HG02884 (cell line): ENCODE results near the gene COBL.

Experiments used
- ATAC-seq: cut with Tn5 transposase; IDR thresholded peaks from one replicate; pipeline ENCODE4 v1.9.1; 2021; ENCODE audit warnings: mild to moderate bottlenecking, moderate library complexity; ENCODE audit not compliant: unreplicated experiment

The COBL gene

GRCh38 chr7:51235593-51236313 lies 80.9 kb downstream of the COBL start:
- ATAC-seq, result no peak

- ATAC-seq, result no peak
Observed at GRCh38 chr7:51234609-51235308, 81.8 kb downstream of the COBL start.

DNA sequence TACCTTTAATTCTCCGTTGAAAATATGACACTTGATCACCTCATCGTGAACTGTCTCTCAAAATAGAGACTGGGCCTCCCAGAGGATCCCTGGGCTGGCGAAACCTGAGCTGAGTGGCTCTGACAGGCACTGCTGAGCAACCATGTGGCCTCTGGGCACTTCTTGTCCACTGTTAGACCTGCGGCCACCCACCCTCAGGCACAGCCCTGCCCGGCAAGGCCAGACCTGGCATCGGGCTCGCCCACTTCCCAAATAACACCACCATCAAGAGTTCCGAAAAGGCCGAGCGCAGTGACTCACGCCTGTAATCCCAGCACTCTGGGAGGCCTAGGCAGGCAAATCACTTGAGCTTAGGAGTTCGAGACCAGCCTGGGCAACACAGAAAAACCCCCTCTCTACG lies 82.5 kb downstream of the COBL start:
- ATAC-seq, result no peak

DNA sequence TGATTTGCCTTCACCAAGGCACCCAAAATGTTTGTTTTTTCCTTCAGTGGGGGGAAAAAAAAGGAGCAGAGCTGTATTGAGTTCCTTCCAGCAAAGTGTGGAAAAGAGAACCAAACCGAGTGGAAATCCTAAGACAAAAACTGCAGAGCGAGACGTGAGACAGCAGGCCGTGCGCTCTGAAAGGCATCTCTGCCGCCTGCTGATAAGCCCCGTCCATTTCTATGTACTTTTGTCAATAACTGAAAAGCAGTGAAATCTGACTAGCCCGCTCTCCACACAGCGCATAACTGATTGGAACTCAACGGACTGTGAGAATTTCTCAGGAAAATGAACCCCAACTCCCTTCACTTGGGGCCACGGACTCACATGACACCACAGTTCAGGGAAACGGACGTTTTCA lies 83.2 kb downstream of the COBL start:
- ATAC-seq, result no peak

DNA sequence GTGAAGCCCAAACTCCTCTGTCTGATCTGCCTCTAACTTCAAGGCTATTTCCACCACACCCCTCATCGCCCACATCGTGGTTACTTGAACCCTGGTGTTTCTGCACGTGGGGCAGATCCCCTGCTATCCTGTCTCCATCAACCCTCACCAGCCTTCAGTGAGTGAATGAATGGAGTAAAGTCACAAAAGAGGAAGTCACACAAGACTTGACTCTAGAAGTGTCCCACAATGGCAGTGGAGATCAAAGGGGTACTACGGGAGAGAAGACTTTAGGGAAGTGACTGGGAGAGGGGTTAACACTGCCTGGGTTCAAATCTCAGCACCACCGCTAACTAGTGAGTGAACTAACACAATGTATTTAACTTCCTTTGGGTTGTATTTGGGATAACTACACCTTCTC lies 85.9 kb downstream of the COBL start:
- ATAC-seq, result no peak

DNA sequence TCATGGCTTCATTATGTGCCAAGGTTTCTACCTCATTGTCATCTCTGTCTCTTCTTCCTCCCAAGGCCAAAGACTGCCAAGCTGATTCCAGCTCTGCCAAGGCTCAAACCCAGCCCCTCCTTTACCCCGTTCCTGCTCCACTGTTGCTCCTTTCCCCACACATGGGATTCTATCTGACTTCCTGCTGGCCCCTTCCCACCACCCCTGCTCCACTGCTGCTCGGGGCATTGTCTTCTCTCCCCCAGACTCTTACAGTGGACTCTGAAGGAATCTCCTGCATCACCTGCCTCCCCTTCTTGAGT lies 86.3 kb downstream of the COBL start:
- no peak for ATAC-seq

GRCh38 chr7:51229620-51230323 lies 86.8 kb downstream of the COBL start:
- ATAC-seq, result no peak

- no peak for ATAC-seq
Observed at GRCh38 chr7:51229106-51229537, 87.5 kb downstream of the COBL start.

DNA sequence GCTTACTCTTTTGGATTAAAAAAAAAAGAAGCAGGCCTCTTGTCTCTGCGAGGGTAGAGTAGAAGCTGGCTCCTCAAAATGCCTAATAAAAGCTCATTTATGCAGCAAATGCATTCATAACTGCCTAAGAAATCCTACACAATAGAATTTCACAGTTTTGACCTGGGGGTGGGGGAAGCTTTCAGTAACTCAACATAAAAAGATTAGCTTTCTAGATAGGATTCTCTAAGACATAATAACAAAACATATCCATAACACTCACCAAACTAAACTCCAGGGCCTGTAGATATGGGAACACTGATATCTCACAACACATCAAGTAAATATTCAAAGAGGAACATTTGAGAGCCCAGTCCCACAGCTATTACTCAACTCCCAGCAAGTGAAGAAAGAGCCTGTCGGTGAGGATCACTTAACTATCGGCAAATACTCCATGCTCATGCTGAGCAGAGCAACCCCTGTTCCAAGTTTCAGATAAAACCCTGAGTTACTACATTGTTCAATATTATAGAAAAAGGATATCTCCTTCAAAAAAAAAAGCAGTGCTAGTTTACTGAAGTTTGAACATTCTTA lies 88.1 kb downstream of the COBL start:
- ATAC-seq, result no peak

DNA sequence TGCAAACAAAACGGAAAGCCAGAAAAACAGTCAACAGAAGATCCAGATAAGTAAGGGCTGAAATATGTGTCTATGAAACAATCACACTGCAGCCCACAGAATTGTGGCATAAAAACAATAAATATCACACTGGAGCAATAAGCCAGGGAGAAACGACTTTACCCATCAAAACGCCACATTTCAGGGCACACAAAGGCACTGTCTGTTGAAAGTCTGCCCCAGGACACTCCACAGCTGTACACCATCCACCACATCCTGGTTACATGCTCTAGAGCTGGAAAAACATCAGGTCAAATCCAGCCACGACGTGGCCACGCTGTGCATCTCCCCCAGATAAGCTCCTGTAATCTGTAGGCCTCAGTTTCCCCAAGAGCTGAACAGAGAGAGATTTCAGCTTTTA lies 88.7 kb downstream of the COBL start:
- ATAC-seq, result no peak

GRCh38 chr7:51226916-51227535 lies 89.6 kb downstream of the COBL start:
- no peak for ATAC-seq

DNA sequence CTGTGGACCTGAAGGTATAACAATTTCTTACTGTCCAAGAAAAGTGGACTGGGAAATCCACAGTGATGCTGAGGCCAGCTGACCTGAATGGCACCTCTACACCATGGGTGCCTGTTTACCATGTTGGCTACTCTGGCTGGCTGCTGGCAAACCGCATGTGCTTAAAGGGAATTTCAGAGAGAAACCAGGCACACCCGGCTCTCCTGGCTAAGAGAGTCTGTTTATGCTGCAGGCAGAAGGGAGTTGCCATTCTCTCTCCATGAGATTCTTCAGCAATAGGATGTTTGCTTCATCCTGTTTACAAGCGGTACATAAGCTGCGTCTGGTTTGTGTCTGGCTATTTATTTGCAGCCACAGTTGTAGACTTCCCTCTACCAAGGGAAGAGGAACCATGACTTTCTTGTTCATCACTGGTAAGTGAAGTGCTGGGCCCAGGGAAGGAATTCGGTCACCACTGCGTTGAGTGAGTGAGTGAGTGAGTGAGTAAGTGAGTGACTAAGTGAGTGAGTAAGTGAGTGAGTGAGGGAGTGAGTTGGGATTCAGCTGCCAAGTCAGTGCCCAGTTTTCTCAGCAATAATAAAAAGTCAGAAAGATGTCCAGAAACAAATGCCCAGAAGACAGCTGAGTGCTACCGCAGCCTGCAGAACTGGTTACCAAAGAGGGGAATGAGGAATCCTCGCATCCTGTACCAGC lies 90.4 kb downstream of the COBL start:
- no peak for ATAC-seq

- no peak for ATAC-seq
Observed at GRCh38 chr7:51224811-51225595, 91.6 kb downstream of the COBL start.

DNA sequence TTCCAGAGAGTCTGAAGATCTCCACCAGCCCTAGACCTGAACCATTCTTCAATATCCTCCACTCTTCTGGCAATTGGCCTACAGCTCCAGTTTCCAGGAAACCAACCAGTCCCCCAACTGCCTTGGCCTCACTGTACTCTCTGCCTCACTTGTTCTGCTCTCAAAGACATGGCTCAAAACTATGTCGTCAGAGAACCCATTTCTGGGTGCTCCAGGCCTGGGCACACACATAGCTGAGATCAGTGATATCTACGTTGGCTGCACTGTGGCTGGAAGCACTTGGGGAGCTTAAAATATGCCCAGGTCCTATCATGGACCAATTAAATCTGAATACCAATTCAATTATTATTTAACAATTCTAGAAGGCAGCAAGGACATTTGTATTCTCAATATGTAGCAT lies 93.1 kb downstream of the COBL start:
- ATAC-seq, result no peak

- ATAC-seq, result no peak
Observed at GRCh38 chr7:51222916-51223315, 93.7 kb downstream of the COBL start.

DNA sequence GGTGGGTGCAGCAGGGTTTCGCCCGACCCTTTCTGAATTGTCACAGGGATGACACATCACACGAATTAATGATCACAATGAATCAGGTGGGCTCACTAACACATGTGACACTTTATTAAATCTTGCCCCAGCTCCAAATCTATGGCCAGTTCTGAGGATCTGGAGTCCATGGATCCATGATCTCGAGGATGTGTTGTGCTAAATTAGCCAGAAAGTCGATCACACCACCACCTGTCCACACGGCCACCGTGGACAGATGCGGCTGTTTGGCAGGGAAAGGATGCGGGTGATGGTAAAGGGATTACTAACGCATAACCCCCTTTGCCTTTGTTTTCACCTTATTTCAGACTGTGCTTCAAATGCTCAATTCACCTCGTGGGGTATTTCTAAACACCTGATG lies 96.4 kb downstream of the COBL start:
- no peak for ATAC-seq

- ATAC-seq, result no peak
Observed at GRCh38 chr7:51219261-51219988, 97.2 kb downstream of the COBL start.

- ATAC-seq, result no peak
Observed at GRCh38 chr7:51217804-51218203, 98.8 kb downstream of the COBL start.

DNA sequence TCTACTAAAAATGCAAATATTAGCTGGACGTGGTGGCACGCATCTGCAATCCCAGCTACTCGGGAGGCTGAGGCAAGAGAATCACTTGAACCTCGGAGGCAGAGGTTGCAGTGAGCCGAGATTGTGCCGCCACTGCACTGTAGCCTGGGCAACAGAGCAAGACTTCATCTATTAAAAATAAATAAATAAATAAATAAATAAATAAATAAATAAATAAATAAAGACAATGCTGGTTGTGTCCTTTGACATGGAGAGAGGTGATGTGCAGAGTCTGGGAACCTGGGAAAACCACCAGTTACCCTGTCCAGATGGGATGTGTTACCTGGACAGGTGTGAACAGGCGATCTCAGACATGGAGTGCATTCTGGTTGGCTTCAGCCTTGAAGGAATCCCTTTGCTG lies 102.5 kb downstream of the COBL start:
- no peak for ATAC-seq
